DMS79 (cell line): ENCODE data around the gene SPATA3.
A peak's percentile ranks its signal among the peaks of the same experiment; 100 is the strongest.
"Not testable (repeated sequence)": the region's sequence is repeated elsewhere in the genome, so short reads cannot be mapped to it uniquely, and the experiment has no call there.

Experiments
- DNase-seq: peaks from one replicate; lab custom pipeline; 2025; lab: John Stamatoyannopoulos, UW

The SPATA3 gene

GRCh38 chr2:230998882-230999281, 3.0 kb downstream of the SPATA3 start:
- no peak for DNase-seq

GRCh38 chr2:230999477-230999876, 3.6 kb downstream of the SPATA3 start:
- DNase-seq: no peak

- no peak for DNase-seq
Measured at GRCh38 chr2:231000211-231000904, 4.4 kb downstream of the SPATA3 start.

GRCh38 chr2:231001036-231001435, 5.1 kb downstream of the SPATA3 start:
- no peak for DNase-seq

GRCh38 chr2:231001921-231002320, 6.0 kb downstream of the SPATA3 start:
- DNase-seq: no peak

- DNase-seq: no peak
Measured at GRCh38 chr2:231002641-231003040, 6.7 kb downstream of the SPATA3 start.

GRCh38 chr2:231003186-231003585, 7.3 kb downstream of the SPATA3 start:
- no peak for DNase-seq

GRCh38 chr2:231004930-231005329, 9.0 kb downstream of the SPATA3 start:
- DNase-seq: not testable (repeated sequence)

GRCh38 chr2:231007286-231008098, 11.6 kb downstream of the SPATA3 start:
- no peak for DNase-seq

- DNase-seq: no peak
Measured at GRCh38 chr2:231008131-231008530, 12.2 kb downstream of the SPATA3 start.

- peak; percentile 52 for DNase-seq
Measured at GRCh38 chr2:231009236-231009919, 13.5 kb downstream of the SPATA3 start.

GRCh38 chr2:231010201-231010730, 14.3 kb downstream of the SPATA3 start:
- no peak for DNase-seq

- no peak for DNase-seq
Measured at GRCh38 chr2:231011526-231011925, 15.6 kb downstream of the SPATA3 start.

GRCh38 chr2:231012463-231012862, 16.5 kb downstream of the SPATA3 start:
- no peak for DNase-seq

- DNase-seq: no peak
Measured at GRCh38 chr2:231013820-231014219, 17.9 kb downstream of the SPATA3 start.

- no peak for DNase-seq
Measured at GRCh38 chr2:231015478-231015877, 19.6 kb downstream of the SPATA3 start.

GRCh38 chr2:231015926-231016325, 20.0 kb downstream of the SPATA3 start:
- no peak for DNase-seq

- no peak for DNase-seq
Measured at GRCh38 chr2:231016566-231017230, 20.8 kb downstream of the SPATA3 start.

GRCh38 chr2:231017231-231017598, 21.3 kb downstream of the SPATA3 start:
- no peak for DNase-seq

GRCh38 chr2:231018184-231018583, 22.3 kb downstream of the SPATA3 start:
- DNase-seq: no peak

GRCh38 chr2:231025059-231025458, 29.1 kb downstream of the SPATA3 start:
- not testable (repeated sequence) for DNase-seq

GRCh38 chr2:231028889-231029288, 33.0 kb downstream of the SPATA3 start:
- no peak for DNase-seq
